Heart right ventricle (tissue), 16 donors: ENCODE data around the gene FTSJ3. TPM values are rescaled to one million over a fixed set of nuclear protein-coding genes. Genes with fewer than 3 reads are reported as not detected.

Experiments
- ATAC-seq, 8 donors: fragments of 200-7000 bp; cut with Tn5 transposase; one replicate each; pipeline ENCODE4 v1.9.1; 2020; ENCODE audit warnings: mild to moderate bottlenecking in 8 of 8, moderate library complexity in 8 of 8, moderate number of reproducible peaks in 1 of 8
- DNase-seq, 2 donors: peaks; one replicate each; pipeline ENCODE4 v3.0.0-alpha.2; 2020
- H3K27ac ChIP-seq, 10 donors: fragments of 200-600 bp; sonication (generic) in 2 of 10; one replicate each; pipeline versions ENCODE4 v1.5.0 to v1.8.0; 2020 to 2022; ENCODE audit warnings: mild to moderate bottlenecking in 3 of 10
- H3K27me3 ChIP-seq, 7 donors: fragments of 200-600 bp; one replicate each; pipeline ENCODE4 v1.8.0; 2021 to 2022; ENCODE audit warnings: mild to moderate bottlenecking in 2 of 7
- H3K36me3 ChIP-seq, 9 donors: fragments of 200-600 bp; sonication (generic) in 1 of 9; one replicate each; pipeline versions ENCODE4 v1.5.0 to v1.8.0; 2020 to 2022; ENCODE audit warnings: mild to moderate bottlenecking in 2 of 9
- H3K4me1 ChIP-seq, 9 donors: fragments of 200-600 bp; sonication (generic) in 1 of 9; one replicate each; pipeline versions ENCODE4 v1.5.0 to v1.8.0; 2020 to 2022; ENCODE audit warnings: mild to moderate bottlenecking in 4 of 9
- H3K4me3 ChIP-seq, 10 donors: fragments of 200-600 bp; sonication (generic) in 2 of 10; one replicate each; pipeline versions ENCODE4 v1.5.0 to v1.8.0; 2020 to 2022; ENCODE audit warnings: mild to moderate bottlenecking in 7 of 10, moderate library complexity in 2 of 10
- H3K9me3 ChIP-seq, 11 donors: fragments of 200-600 bp in 10 of 11; sonication (generic) in 2 of 11; one replicate each; pipeline versions ENCODE4 v1.5.0 to v1.8.0; 2013 to 2022; ENCODE audit warnings: mild to moderate bottlenecking in 2 of 11, control low read depth in 1 of 11, moderate library complexity in 1 of 11
- whole genome bisulfite sequencing, 2 donors: extraction: QIAGEN DNeasy Blood & Tissue Kit; methylation state at CpG; one replicate each; pipeline ENCODE4 v1.1.7; 2013; ENCODE audit warnings: inconsistent platforms in 1 of 2; 5-methylcytosine and 5-hydroxymethylcytosine counted together
- intact Hi-C, 10 donors: fragments of 100-400 bp; cut with DNase I; formaldehyde crosslinking; loops; one replicate each; pipeline versions ENCODE4 v1.11.1 to v1.14.2; 2022
- polyA plus RNA-seq, 2 donors: library from polyadenylated mRNA; stranded (reverse); fragments of 200-250 nt; gene quantifications; one replicate each; pipeline ENCODE4 v1.2.3, GENCODE V29; 2013
- total RNA-seq, 10 donors: library from RNA; stranded (reverse); fragmentation: NEBNext Ultra II Directional in 3 of 10; extraction: Animal tissue kit (Norgen Biotek cat#: 25700) in 3 of 10; gene quantifications; one replicate each; pipeline versions ENCODE4 v1.2.1 to v1.2.4, GENCODE V29; 2021 to 2023
- TF ChIP-seq, protein P1 (sequence below), 9 donors: fragments of 200-600 bp; sonication (generic) in 2 of 9; IDR thresholded peaks; one replicate each; pipeline versions ENCODE4 v1.5.0 to v1.8.0; 2021 to 2022; ENCODE audit warnings: antibody characterized with exemption in 9 of 9, mild to moderate bottlenecking in 5 of 9, moderate library complexity in 1 of 9
- donor health status: Arrhythmogenic right ventricular cardiomyopathy.
- donor health status: ischemic (EF 13 %, LVEDD 7.1; RV severe dilation, severe dysfunction).
- donor health status: healthy with polysubstance abuse.
- donor health status: DM: no; HTN: yes; CAD: no.
- donor health status: DM: no; HTN: no; CAD: no.
- donor health status: ischemic (EF 25% LVEDD 6.9; RV normal size, moderate dysfunction).
- donor health status: ischemic (EF 25% LVEDD 5.7; RV mildly dilated, moderate dysfunction).
- donor health status: healthy.
- donor health status: DM: yes; HTN: yes; CAD: no.
- donor health status: Ischemic cardiomyopathy.
- donor health status: ischemic (EF 35%, LVEDD 5.7; RV mildly dilated, moderate dysfunction).
- donor health status: nonischemic (EF 11% LVEDD 7.7; RV severe dilation, severe dysfunction).
- donor health status: DM: yes; HTN: yes; CAD: no.
- donor health status: PGD.
- donor health status: ischemic (EF 29% LVEDD 5.4; RV normal size, mild dysfunction).
- donor health status: nonischemic (EF 23%, LVEDD 6.1; RV moderate dilation, normal function).

The FTSJ3 gene
- total and polyA plus RNA-seq, 12 donors, result 14.0 to 43.0 (median 28.4) TPM

DNA sequence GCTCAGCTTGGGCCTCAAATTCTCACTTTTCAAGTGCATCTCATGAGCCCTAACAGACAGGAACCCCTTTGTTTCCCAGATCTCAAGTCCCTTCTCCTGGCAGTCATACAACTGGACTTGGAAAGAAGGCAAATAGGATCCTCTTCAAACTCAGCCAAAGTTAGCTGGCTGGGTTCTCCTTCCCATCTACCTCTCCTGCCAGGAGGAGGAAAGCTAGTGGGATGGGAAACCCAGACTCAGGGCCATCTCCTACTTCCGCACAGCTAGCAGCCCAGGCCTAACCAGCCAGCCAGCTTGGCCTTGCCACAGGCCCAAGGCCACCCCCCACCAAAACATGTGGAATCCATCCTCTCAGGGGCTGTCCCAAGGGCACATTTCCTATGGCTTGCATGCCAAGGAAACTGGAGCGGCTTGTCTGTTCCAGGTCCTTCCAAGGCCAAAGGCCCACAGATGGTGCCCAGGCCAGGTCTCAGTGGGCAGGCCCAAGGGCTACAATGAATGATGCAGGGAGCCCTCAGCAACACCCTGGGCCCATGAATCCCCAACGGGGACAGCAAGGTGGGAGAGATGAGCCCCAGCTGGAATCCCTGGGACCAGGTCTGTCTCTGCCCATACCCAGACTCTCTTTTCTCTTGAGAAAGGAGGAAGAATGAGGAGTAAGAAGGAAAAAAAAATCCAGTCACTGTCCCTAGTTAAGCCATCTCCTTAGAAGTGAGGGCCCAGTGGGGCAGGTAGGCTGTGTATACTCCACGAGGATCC is 13.3 kb upstream of the FTSJ3 start:
- no peaks in the 10 kb centered on the region for H3K27me3 ChIP-seq
- peak in 1 of 2 donors; percentile 39 for DNase-seq
- WGBS, 2 donors, result 50 to 58% methylated on average over 4 of the region's 4 CpGs
- H3K4me1 ChIP-seq, result peaks cover 33 to 59% (median 52%) of the 10 kb centered on the region in 9 donors
- intact Hi-C loops, result loop anchor here in 1 of 10 donors (5.0 kb wide), 1 partner anchor 68 kb away; the partner anchor contains the start of genes CCDC47 and DDX42
- H3K36me3 ChIP-seq, result peaks cover 0 to 21% (median 0%) of the 10 kb centered on the region in 9 donors
- ATAC-seq, result no peak
- peak overlapping the region; percentile 87 to 98 (median 94) for H3K27ac ChIP-seq
- H3K9me3 ChIP-seq, result no peaks in the 10 kb centered on the region
- peak overlapping the region; percentile 7 to 95 (median 90) for H3K4me3 ChIP-seq
- TF ChIP-seq, protein P1, sequence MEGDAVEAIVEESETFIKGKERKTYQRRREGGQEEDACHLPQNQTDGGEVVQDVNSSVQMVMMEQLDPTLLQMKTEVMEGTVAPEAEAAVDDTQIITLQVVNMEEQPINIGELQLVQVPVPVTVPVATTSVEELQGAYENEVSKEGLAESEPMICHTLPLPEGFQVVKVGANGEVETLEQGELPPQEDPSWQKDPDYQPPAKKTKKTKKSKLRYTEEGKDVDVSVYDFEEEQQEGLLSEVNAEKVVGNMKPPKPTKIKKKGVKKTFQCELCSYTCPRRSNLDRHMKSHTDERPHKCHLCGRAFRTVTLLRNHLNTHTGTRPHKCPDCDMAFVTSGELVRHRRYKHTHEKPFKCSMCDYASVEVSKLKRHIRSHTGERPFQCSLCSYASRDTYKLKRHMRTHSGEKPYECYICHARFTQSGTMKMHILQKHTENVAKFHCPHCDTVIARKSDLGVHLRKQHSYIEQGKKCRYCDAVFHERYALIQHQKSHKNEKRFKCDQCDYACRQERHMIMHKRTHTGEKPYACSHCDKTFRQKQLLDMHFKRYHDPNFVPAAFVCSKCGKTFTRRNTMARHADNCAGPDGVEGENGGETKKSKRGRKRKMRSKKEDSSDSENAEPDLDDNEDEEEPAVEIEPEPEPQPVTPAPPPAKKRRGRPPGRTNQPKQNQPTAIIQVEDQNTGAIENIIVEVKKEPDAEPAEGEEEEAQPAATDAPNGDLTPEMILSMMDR (IDR thresholded peaks at IDR 0.05), result no peak

DNA sequence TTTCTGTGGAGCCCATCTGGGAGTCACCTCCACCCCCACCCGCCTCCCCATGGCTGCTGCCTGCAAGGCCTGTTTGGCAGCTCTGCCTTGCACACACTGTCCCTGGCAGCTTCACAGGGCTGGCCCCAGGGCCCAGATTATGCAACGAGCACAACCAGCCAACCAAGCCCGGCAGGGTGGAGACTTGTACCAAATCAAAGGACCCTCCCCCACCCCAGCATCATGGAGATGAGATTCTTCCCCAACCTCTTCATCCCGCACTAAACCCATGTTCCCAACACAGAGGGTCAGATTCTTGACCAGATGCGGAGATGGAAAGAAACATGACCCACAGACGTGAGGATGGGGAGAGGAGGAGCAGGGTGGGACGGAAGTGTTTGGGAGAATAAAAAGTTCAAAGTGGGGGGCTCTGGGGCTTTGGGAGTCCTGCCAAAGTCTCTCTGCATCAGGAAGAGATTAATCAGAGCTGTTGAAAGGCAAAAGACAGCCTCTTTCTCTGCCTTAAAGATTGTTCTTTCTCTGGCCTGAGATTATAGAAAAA is 11.2 kb upstream of the FTSJ3 start:
- Histone ChIP-seq H3K9me3 (no peaks in the 10 kb centered on the region), H3K27me3 (no peaks in the 10 kb centered on the region), H3K27ac (peak overlapping the region; percentile 74 to 98 (median 88)), H3K4me1 (peaks cover 33 to 64% (median 49%) of the 10 kb centered on the region in 9 donors), H3K4me3 (peak overlapping the region in 2 of 10 donors; percentile 24), H3K36me3 (peaks cover 0 to 42% (median 16%) of the 10 kb centered on the region in 9 donors)
- DNase-seq, result peak; percentile 85 to 90
- intact Hi-C loops, result loop anchor here in 1 of 10 donors (10.0 kb wide), 1 partner anchor 144 kb away; no protein-coding TSS in a partner anchor
- peak; percentile 24 to 73 (median 50) for ATAC-seq
- WGBS, 2 donors, result 37 to 41% methylated on average over 7 of the region's 7 CpGs
- TF ChIP-seq, protein P1 (IDR thresholded peaks at IDR 0.05), result no peak

DNA sequence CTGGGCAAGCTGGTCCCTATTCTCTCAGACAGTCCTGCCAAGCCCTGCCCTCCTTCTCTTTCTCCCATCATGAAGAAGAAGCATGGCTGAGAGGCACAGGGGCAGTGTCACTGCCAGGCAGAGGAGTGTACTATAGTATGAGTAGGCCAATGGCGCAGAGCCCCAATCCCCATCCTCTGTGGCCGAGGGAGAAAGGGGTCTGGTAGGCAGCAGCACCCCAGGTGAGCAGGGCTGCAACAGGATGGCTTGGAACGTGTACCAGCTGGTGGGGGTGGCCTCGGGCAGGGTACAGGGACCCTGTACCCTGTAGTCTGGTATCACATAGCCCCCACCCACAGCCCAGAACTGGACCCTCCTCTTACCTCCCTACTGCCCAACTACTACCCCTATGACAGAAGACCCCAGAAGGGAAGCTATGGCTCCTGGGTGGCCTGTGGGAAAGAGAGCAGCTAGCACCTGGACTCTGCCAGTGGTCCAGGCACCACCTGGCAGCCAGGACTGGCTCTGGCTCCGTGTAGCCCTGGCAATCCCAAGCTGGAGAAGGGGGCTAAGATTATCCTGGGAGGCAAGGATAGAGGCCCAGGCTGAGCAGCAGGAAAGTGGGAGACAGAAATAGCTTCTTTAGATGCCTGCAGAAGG is 10.6 kb upstream of the FTSJ3 start:
- 82% methylated on average over 5 of the region's 5 CpGs for WGBS, 2 donors
- Histone ChIP-seq H3K4me1 (peaks cover 33 to 58% (median 44%) of the 10 kb centered on the region in 9 donors), H3K9me3 (no peaks in the 10 kb centered on the region), H3K27ac (peak overlapping the region; percentile 74 to 98 (median 88)), H3K27me3 (no peaks in the 10 kb centered on the region), H3K4me3 (peak overlapping the region in 1 of 10 donors; percentile 2), H3K36me3 (peaks cover 0 to 48% (median 23%) of the 10 kb centered on the region in 9 donors)
- TF ChIP-seq, protein P1 (IDR thresholded peaks at IDR 0.05), result no peak
- peak in 1 of 8 donors; percentile 0 for ATAC-seq
- intact Hi-C loops, result loop anchor here in 1 of 10 donors (10.0 kb wide), 1 partner anchor 143 kb away; no protein-coding TSS in a partner anchor
- no peak for DNase-seq

DNA sequence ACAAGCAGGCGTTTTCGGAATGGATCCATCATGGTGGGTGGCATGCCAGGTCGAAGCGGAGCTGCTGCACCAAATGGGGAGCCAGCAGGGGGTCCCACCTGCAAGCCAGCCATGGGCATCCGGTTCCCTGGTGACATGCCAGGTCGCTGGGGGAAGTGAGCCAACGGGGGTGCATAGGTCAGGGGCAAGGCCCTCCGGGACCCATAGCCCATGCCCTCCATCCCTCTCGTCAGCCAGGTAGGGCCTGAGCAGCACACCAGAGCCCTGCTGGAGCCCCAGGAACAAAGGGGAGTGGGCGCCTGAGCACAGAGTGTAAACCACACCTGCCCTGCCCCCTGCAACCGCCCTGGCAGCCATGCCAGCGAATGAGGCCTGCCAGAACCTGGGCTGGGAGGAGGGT is 10.0 kb upstream of the FTSJ3 start:
- no peaks in the 10 kb centered on the region for H3K9me3 ChIP-seq
- DNase-seq (no peak), ATAC-seq (no peak)
- TF ChIP-seq, protein P1 (IDR thresholded peaks at IDR 0.05), result no peak
- H3K36me3 ChIP-seq, result peaks cover 0 to 54% (median 29%) of the 10 kb centered on the region in 9 donors
- peak overlapping the region; percentile 74 to 98 (median 88) for H3K27ac ChIP-seq
- intact Hi-C loops, result loop anchor here in 1 of 10 donors (10.0 kb wide), 1 partner anchor 143 kb away; no protein-coding TSS in a partner anchor
- H3K27me3 ChIP-seq, result no peaks in the 10 kb centered on the region
- 91% methylated on average over 12 of the region's 12 CpGs for WGBS, 2 donors
- H3K4me3 ChIP-seq, result no peak overlapping the region
- peaks cover 33 to 58% (median 44%) of the 10 kb centered on the region in 9 donors for H3K4me1 ChIP-seq
